ENCODE measurements around the gene ZNF570.

ZNF570 gene

GRCh38 chr19:37468961-37469777 lies at the start of gene ZNF570:
ZNF570 (plus strand) TSS chr19:37469356; CDS start chr19:37470355, 999 bp downstream.
- peak within 1 kb of the TSS; percentile 99 for H3K4me3 ChIP-seq (ENCODE audit: low read depth, low read length)

GRCh38 chr19:37452500-37453245 lies 16.5 kb upstream of the ZNF570 start:
- no peak overlapping the region for H3K4me3 ChIP-seq (ENCODE audit: low read depth, low read length)

- H3K4me3 ChIP-seq (ENCODE audit: low read depth, low read length), result peak overlapping the region; percentile 93
Measured at GRCh38 chr19:37466277-37466797, 2.8 kb upstream of the ZNF570 start.

GRCh38 chr19:37466798-37467607 lies 2.2 kb upstream of the ZNF570 start, which contains the start of gene ZNF569:
ZNF569 (minus strand) TSS chr19:37467444; CDS start chr19:37444921, 22,523 bp downstream.
- peak within 1 kb of the TSS; percentile 93 for H3K4me3 ChIP-seq (ENCODE audit: low read depth, low read length)

- H3K4me3 ChIP-seq (ENCODE audit: low read depth, low read length), result peak overlapping the region; percentile 93
Measured at GRCh38 chr19:37467608-37468090, 1.5 kb upstream of the ZNF570 start.

GRCh38 chr19:37470216-37470615 lies 1.1 kb downstream of the ZNF570 start:
- peak overlapping the region; percentile 99 for H3K4me3 ChIP-seq (ENCODE audit: low read depth, low read length)

DNA sequence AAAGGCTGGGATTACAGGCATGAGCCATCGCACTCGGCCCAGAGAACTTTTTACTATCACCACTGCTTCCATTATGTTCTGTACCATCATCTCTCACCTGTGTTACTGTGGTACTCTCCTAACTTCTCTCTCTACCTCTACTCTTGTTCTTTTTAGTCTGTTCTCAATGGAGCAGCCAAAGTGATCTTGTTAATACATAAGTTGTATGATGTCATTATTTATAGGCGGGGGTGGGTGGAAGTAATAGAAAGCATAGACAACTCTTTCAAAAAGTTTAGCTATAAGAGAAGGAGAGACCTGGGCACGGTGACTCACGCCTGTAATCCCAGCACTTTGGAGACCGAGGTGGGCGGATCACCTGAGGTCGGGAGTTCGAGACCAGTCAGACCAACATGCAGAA lies 3.0 kb downstream of the ZNF570 start:
- H3K4me3 ChIP-seq (ENCODE audit: low read depth, low read length), result no peak overlapping the region

DNA sequence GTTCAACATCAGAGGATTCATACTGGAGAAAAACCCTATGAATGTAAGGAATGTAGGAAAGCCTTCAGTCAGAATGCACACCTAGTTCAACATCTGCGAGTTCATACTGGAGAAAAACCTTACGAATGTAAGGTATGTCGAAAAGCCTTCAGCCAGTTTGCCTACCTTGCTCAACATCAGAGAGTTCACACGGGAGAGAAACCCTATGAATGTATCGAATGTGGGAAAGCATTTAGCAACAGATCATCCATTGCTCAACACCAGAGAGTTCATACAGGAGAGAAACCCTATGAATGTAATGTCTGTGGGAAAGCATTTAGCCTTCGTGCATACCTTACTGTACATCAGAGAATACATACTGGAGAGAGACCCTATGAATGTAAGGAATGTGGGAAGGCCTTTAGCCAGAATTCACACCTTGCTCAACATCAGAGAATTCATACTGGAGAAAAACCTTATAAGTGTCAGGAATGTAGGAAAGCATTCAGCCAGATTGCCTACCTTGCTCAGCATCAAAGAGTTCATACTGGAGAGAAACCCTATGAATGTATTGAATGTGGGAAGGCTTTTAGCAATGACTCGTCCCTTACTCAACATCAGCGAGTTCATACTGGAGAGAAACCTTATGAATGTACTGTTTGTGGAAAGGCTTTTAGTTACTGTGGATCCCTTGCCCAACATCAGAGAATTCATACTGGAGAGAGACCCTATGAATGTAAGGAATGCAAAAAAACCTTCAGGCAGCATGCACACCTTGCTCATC lies 15.4 kb downstream of the ZNF570 start:
- H3K4me3 ChIP-seq (ENCODE audit: low read depth, low read length), result no peak overlapping the region

DNA sequence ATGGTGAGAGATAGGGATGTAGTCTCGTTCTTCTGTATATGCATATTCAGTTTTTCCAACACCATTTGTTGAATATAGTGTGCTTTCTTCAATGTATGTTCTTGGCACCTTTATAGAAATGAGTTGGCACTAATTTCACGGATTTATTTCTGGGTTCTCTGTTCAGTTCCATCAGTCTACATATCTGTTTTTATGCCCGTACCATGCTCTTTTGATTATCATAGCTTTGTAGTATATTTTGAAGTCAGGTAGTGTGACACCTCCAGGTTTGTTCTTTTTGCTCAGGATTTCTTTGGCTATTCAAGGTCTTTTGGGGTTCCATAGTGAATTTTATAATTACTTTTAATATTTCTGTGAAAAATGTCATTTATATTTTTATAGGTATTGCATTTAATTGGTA lies 23.1 kb downstream of the ZNF570 start:
- H3K4me3 ChIP-seq (ENCODE audit: low read depth, low read length), result no peak overlapping the region

DNA sequence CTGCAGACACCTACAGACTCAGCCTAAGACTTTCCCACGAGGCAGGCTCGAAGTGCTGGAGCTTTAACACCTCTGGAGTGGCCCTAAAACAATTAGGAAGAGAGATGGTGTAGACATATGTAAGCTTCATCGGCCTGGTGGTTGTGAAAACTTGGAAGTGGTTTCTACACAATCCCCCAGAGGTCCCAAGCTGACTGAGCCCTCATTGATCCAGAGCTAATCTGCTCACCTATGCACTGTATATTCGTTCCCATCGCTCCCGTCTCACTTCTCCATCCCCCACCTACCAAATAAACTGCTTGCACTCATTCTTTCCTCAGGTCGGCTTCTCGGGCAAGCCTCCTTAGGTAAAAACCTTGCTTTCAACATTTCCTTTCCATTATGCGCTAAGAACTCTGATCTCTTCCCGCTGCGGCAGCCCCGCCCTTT lies 36.8 kb downstream of the ZNF570 start:
- H3K4me3 ChIP-seq (ENCODE audit: low read depth, low read length), result peak overlapping the region; percentile 94

GRCh38 chr19:37506387-37507166 lies 37.4 kb downstream of the ZNF570 start, which contains the start of gene ZNF793:
ZNF793 (plus strand) TSS chr19:37506939; CDS start chr19:37523440, 16,501 bp downstream.
- peak within 1 kb of the TSS; percentile 94 for H3K4me3 ChIP-seq (ENCODE audit: low read depth, low read length)

- H3K4me3 ChIP-seq (ENCODE audit: low read depth, low read length), result peak overlapping the region; percentile 94
Measured at GRCh38 chr19:37507167-37507464, 38.0 kb downstream of the ZNF570 start.

DNA sequence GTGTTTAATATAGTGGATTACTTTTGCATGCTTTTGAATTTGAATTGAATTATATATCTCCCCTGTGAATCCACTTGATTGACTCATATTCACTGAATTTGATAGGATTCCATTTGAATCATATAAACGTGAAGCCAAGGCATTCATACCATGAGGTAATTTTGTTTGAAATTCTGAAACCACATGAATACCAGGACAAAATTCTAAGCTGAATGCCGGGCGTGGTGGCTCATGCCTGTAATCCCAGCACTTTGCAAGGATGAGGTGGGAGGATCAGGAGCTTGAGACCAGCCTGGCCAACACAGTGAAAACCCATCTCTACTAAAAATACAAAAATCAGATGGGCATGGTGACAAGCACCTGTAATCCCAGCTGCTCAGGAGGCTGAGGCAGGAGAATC lies 42.0 kb downstream of the ZNF570 start:
- H3K4me3 ChIP-seq (ENCODE audit: low read depth, low read length), result no peak overlapping the region

- H3K4me3 ChIP-seq (ENCODE audit: low read depth, low read length), result no peak overlapping the region
Measured at GRCh38 chr19:37511821-37512220, 42.7 kb downstream of the ZNF570 start.

GRCh38 chr19:37513397-37513796 lies 44.2 kb downstream of the ZNF570 start:
- no peak overlapping the region for H3K4me3 ChIP-seq (ENCODE audit: low read depth, low read length)

- no peak overlapping the region for H3K4me3 ChIP-seq (ENCODE audit: low read depth, low read length)
Measured at GRCh38 chr19:37519890-37520289, 50.7 kb downstream of the ZNF570 start.

GRCh38 chr19:37537391-37537947 lies 68.3 kb downstream of the ZNF570 start:
- no peak overlapping the region for H3K4me3 ChIP-seq (ENCODE audit: low read depth, low read length)

Measured in iPS-11a (cell line).